Measurements from ENCODE around the gene DYNC1H1. TPM values are rescaled to one million over a fixed set of nuclear protein-coding genes. Genes with fewer than 3 reads are reported as not detected.
A peak's percentile ranks its signal among the peaks of the same experiment; 100 is the strongest.

Gene DYNC1H1
- polyA plus RNA-seq, 5 donors: 266 to 332 (median 277) TPM

- DNase-seq: no peak
Observed at GRCh38 chr14:101937926-101938767, 26.2 kb upstream of the DYNC1H1 start.

GRCh38 chr14:101939646-101940170, 24.7 kb upstream of the DYNC1H1 start:
- no peak for DNase-seq

- DNase-seq: no peak
Observed at GRCh38 chr14:101944451-101944850, 19.9 kb upstream of the DYNC1H1 start.

GRCh38 chr14:101945171-101945570, 19.2 kb upstream of the DYNC1H1 start:
- DNase-seq: no peak

GRCh38 chr14:101947577-101947903, 16.8 kb upstream of the DYNC1H1 start:
- no peak for DNase-seq

GRCh38 chr14:101947904-101948665, 16.3 kb upstream of the DYNC1H1 start:
- peak; percentile 100 for DNase-seq

- DNase-seq: no peak
Observed at GRCh38 chr14:101948666-101949216, 15.6 kb upstream of the DYNC1H1 start.

- DNase-seq: no peak
Observed at GRCh38 chr14:101950100-101950499, 14.3 kb upstream of the DYNC1H1 start.

- DNase-seq: no peak
Observed at GRCh38 chr14:101950516-101951215, 13.7 kb upstream of the DYNC1H1 start.

GRCh38 chr14:101953151-101953550, 11.2 kb upstream of the DYNC1H1 start:
- no peak for DNase-seq

- DNase-seq: no peak
Observed at GRCh38 chr14:101954501-101954900, 9.9 kb upstream of the DYNC1H1 start.

- no peak for DNase-seq
Observed at GRCh38 chr14:101955695-101956161, 8.6 kb upstream of the DYNC1H1 start.

GRCh38 chr14:101956179-101956885, 8.0 kb upstream of the DYNC1H1 start:
- no peak for DNase-seq

- DNase-seq: no peak
Observed at GRCh38 chr14:101957406-101958234, 6.8 kb upstream of the DYNC1H1 start.

GRCh38 chr14:101958418-101959180, 5.8 kb upstream of the DYNC1H1 start:
- no peak for DNase-seq

GRCh38 chr14:101959277-101959676, 5.1 kb upstream of the DYNC1H1 start:
- DNase-seq: no peak

- DNase-seq: no peak
Observed at GRCh38 chr14:101960225-101960624, 4.1 kb upstream of the DYNC1H1 start.

- peak in 1 of 2 donors; percentile 63 for DNase-seq
Observed at GRCh38 chr14:101961011-101961721, 3.2 kb upstream of the DYNC1H1 start.

All from right lung (tissue), 5 donors.